ENCODE results near the gene GPSM1. TPM values are rescaled to one million over a fixed set of nuclear protein-coding genes. Genes with fewer than 3 reads are reported as not detected.

Gene GPSM1
- total RNA-seq, 1 experiment from 2014 or later, result 26.4 TPM

GRCh38 chr9:136374183-136374575 is 46.8 kb downstream of the GPSM1 start:
- ATAC-seq (no peak), DNase-seq (ENCODE audit: low read depth, low spot score) (no peak)
- intact Hi-C loops (cut with micrococcal nuclease), result no loop called here
- Histone ChIP-seq H3K27me3 (ENCODE audit: insufficient read depth, low read length) (no peaks in the 10 kb centered on the region), H4K20me1 (ENCODE audit: insufficient read depth) (no peaks in the 10 kb centered on the region), H2AFZ (ENCODE audit: low read depth, low read length, poor library complexity, severe bottlenecking) (no peak overlapping the region), H3K79me2 (ENCODE audit: insufficient read depth, low read length) (no peaks in the 10 kb centered on the region), H3K36me3 (ENCODE audit: control insufficient read depth in 1 of 2, insufficient read depth in 2 of 2, low read length in 2 of 2) (no peaks in the 10 kb centered on the region; a peak in 1 of 4 replicates), H3K27ac (ENCODE audit: low read depth, low read length) (no peak overlapping the region), H3K4me1 (ENCODE audit: control insufficient read depth in 1 of 2, insufficient read depth in 2 of 2, low read length in 2 of 2) (peaks cover 0 to 9% of the 10 kb centered on the region in 2 experiments; a peak in 2 of 4 replicates), H3K9me3 (ENCODE audit: control insufficient read depth in 1 of 2, insufficient read depth in 1 of 2, low read depth in 1 of 2, low read length in 2 of 2) (no peaks in the 10 kb centered on the region), H3K4me2 (ENCODE audit: low read length) (no peak overlapping the region), H3K9ac (ENCODE audit: low read length) (no peak overlapping the region), H3K9me2 (ENCODE audit: insufficient read depth) (no peaks in the 10 kb centered on the region), H3K4me3 (replicated peaks in 1 of 2; ENCODE audit: low read depth in 1 of 2, low read length in 2 of 2) (no peak overlapping the region)
- CTCF ChIA-PET, result no interaction called here
- no TSS peak for BruUV-seq (replicated peaks)
- RAD21 ChIA-PET (ENCODE audit: low non-redundant PET in 1 of 2, low total read pairs in 2 of 2, uncharacterized antibody in 2 of 2, unreplicated experiment in 2 of 2), result no interaction called here
- POLR2A ChIA-PET, result no interaction called here
- no peak for TF ChIP-seq JUND (IDR thresholded peaks at IDR 0.05)
- TF ChIP-seq SP1 (IDR thresholded peaks at IDR 0.05; ENCODE audit: low read depth), result no peak
- no peak for TF ChIP-seq ZFX (IDR thresholded peaks at IDR 0.05)
- no peak for TF ChIP-seq SIN3A (IDR thresholded peaks at IDR 0.05; ENCODE audit: low read depth)
- TF ChIP-seq RAD21 (IDR thresholded peaks at IDR 0.05; ENCODE audit: low read depth), result no peak
- TF ChIP-seq EZH2 (IDR thresholded peaks at IDR 0.05), result no peak
- no peak for TF ChIP-seq ZNF274 (IDR thresholded peaks at IDR 0.05; ENCODE audit: low read depth, low read length)
- TF ChIP-seq POLR2AphosphoS5 (IDR thresholded peaks at IDR 0.05; ENCODE audit: low read depth, low read length), result no peak
- no peak for TF ChIP-seq FOSL1 (IDR thresholded peaks at IDR 0.05; ENCODE audit: low read depth)
- no peak for TF ChIP-seq ATF3 (IDR thresholded peaks at IDR 0.05)
- TF ChIP-seq ELF1 (IDR thresholded peaks at IDR 0.05; ENCODE audit: borderline replicate concordance, low read depth), result no peak
- no peak for TF ChIP-seq REST (IDR thresholded peaks at IDR 0.05; ENCODE audit: low read depth)
- TF ChIP-seq ZBTB33 (IDR thresholded peaks at IDR 0.05; ENCODE audit: extremely low read depth, insufficient replicate concordance, low read length), result no peak
- no peak for TF ChIP-seq CBX3 (IDR thresholded peaks at IDR 0.05; ENCODE audit: low read depth)
- TF ChIP-seq CEBPB (IDR thresholded peaks at IDR 0.05; ENCODE audit: low read depth), result no peak

Measured in HCT116 (cell line).